ENCODE data around the gene EZR. TPM values are rescaled to one million over a fixed set of nuclear protein-coding genes. Genes with fewer than 3 reads are reported as not detected.
"Not testable (repeated sequence)": the region's sequence is repeated elsewhere in the genome, so short reads cannot be mapped to it uniquely, and the experiment has no call there.

Gene EZR
- total RNA-seq, 1 experiment from 2014 or later: 263 TPM

DNA sequence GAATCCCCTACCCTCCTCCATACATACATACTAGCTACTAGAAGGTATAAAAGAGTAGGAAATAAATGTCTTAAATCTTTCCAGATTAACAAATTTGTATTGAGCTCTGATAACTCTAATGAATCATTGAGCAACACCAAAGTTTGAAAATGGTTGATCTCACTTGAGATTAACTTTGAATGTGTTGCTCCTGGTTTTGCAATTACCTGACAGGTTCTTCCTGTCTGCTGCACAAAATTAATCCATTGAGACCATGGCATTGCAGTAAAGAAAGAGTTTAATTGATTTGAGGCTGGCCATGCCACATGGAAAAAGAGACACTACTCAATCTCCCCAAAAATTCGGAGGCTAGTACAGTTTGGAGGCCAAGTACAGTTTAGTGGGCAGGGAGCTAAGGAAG is 21.3 kb upstream of the EZR start:
- Histone ChIP-seq H3K4me3 (ENCODE audit: low read depth in 2 of 2, low read length in 2 of 2) (no peak overlapping the region), H3K4me1 (ENCODE audit: control insufficient read depth, insufficient read depth, low read length) (peaks cover 9% of the 10 kb centered on the region; the same call in 1 of the 2 replicates), H3K27me3 (ENCODE audit: control insufficient read depth, insufficient read depth, low read length) (no peaks in the 10 kb centered on the region), H3K36me3 (ENCODE audit: control insufficient read depth, insufficient read depth, low read length) (no peaks in the 10 kb centered on the region), H3K9me3 (ENCODE audit: control insufficient read depth, insufficient read depth, low read depth, low read length) (no peaks in the 10 kb centered on the region), H3K27ac (ENCODE audit: low read length) (no peak overlapping the region)
- BruUV-seq (replicated peaks): no TSS peak
- CTCF ChIA-PET: no interaction called here
- TF ChIP-seq TCF7L2 (IDR thresholded peaks at IDR 0.05; ENCODE audit: low read depth, low read length): no peak
- no peak for TF ChIP-seq SIN3A (IDR thresholded peaks at IDR 0.05; ENCODE audit: borderline replicate concordance, insufficient read depth, low read depth, low read length)
- TF ChIP-seq POLR2AphosphoS5 (IDR thresholded peaks at IDR 0.05; ENCODE audit: low read depth, low read length): no peak
- TF ChIP-seq, protein P1, sequence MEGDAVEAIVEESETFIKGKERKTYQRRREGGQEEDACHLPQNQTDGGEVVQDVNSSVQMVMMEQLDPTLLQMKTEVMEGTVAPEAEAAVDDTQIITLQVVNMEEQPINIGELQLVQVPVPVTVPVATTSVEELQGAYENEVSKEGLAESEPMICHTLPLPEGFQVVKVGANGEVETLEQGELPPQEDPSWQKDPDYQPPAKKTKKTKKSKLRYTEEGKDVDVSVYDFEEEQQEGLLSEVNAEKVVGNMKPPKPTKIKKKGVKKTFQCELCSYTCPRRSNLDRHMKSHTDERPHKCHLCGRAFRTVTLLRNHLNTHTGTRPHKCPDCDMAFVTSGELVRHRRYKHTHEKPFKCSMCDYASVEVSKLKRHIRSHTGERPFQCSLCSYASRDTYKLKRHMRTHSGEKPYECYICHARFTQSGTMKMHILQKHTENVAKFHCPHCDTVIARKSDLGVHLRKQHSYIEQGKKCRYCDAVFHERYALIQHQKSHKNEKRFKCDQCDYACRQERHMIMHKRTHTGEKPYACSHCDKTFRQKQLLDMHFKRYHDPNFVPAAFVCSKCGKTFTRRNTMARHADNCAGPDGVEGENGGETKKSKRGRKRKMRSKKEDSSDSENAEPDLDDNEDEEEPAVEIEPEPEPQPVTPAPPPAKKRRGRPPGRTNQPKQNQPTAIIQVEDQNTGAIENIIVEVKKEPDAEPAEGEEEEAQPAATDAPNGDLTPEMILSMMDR (IDR thresholded peaks at IDR 0.05): no peak
- TF ChIP-seq, protein P2, sequence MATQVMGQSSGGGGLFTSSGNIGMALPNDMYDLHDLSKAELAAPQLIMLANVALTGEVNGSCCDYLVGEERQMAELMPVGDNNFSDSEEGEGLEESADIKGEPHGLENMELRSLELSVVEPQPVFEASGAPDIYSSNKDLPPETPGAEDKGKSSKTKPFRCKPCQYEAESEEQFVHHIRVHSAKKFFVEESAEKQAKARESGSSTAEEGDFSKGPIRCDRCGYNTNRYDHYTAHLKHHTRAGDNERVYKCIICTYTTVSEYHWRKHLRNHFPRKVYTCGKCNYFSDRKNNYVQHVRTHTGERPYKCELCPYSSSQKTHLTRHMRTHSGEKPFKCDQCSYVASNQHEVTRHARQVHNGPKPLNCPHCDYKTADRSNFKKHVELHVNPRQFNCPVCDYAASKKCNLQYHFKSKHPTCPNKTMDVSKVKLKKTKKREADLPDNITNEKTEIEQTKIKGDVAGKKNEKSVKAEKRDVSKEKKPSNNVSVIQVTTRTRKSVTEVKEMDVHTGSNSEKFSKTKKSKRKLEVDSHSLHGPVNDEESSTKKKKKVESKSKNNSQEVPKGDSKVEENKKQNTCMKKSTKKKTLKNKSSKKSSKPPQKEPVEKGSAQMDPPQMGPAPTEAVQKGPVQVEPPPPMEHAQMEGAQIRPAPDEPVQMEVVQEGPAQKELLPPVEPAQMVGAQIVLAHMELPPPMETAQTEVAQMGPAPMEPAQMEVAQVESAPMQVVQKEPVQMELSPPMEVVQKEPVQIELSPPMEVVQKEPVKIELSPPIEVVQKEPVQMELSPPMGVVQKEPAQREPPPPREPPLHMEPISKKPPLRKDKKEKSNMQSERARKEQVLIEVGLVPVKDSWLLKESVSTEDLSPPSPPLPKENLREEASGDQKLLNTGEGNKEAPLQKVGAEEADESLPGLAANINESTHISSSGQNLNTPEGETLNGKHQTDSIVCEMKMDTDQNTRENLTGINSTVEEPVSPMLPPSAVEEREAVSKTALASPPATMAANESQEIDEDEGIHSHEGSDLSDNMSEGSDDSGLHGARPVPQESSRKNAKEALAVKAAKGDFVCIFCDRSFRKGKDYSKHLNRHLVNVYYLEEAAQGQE (IDR thresholded peaks at IDR 0.05; ENCODE audit: insufficient read depth in 1 of 2, low read depth in 2 of 2, low read length in 1 of 2): no peak
- ATAC-seq (no peak), DNase-seq (ENCODE audit: low read depth, low spot score) (no peak)
- intact Hi-C loops (cut with micrococcal nuclease; ENCODE audit: unreplicated experiment) (no loop called here), in situ Hi-C loops (cut with HindIII; ENCODE audit: low pct_unique_long_range_greater_than_20kb, low sequenced_read_pairs) (no loop called here)
- POLR2A ChIA-PET: no interaction called here

DNA sequence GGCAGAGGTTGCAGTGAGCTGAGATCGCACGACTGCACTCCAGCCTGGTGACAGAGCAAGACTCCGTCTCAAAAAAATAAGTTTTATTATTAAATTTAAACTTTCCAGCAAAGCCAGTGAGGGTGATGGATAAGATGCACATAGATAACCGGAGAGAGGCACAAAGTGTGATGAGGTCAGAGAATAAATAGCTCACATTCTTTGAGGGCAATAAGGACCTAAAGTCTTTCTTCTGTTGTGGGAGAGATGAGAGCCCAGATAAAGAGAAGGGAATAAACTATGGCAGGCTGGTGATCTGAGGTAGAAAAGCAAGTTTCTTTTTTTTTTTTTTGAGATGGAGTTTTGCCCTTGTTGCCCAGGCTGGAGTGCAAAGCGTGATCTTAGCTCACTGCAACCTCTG is 20.6 kb upstream of the EZR start:
- POLR2A ChIA-PET: interaction anchor here (0.7 kb wide), 1 partner anchor 15 kb away, joined by 3 read pairs; no protein-coding TSS in a partner anchor
- TF ChIP-seq TCF7L2 (IDR thresholded peaks at IDR 0.05; ENCODE audit: low read depth, low read length): no peak
- no peak for TF ChIP-seq POLR2AphosphoS5 (IDR thresholded peaks at IDR 0.05; ENCODE audit: low read depth, low read length)
- TF ChIP-seq SIN3A (IDR thresholded peaks at IDR 0.05; ENCODE audit: borderline replicate concordance, insufficient read depth, low read depth, low read length): no peak
- TF ChIP-seq, protein P1 (IDR thresholded peaks at IDR 0.05): no peak
- TF ChIP-seq, protein P2 (IDR thresholded peaks at IDR 0.05; ENCODE audit: insufficient read depth in 1 of 2, low read depth in 2 of 2, low read length in 1 of 2): no peak
- Histone ChIP-seq H3K36me3 (ENCODE audit: control insufficient read depth, insufficient read depth, low read length) (no peaks in the 10 kb centered on the region), H3K27me3 (ENCODE audit: control insufficient read depth, insufficient read depth, low read length) (no peaks in the 10 kb centered on the region), H3K9me3 (ENCODE audit: control insufficient read depth, insufficient read depth, low read depth, low read length) (no peaks in the 10 kb centered on the region), H3K4me1 (ENCODE audit: control insufficient read depth, insufficient read depth, low read length) (peaks cover 9% of the 10 kb centered on the region; the same call in 1 of the 2 replicates), H3K4me3 (ENCODE audit: low read depth in 2 of 2, low read length in 2 of 2) (no peak overlapping the region), H3K27ac (ENCODE audit: low read length) (no peak overlapping the region)
- ATAC-seq (no peak), DNase-seq (ENCODE audit: low read depth, low spot score) (no peak)
- in situ Hi-C loops (cut with HindIII; ENCODE audit: low pct_unique_long_range_greater_than_20kb, low sequenced_read_pairs) (no loop called here), intact Hi-C loops (cut with micrococcal nuclease; ENCODE audit: unreplicated experiment) (no loop called here)
- no TSS peak for BruUV-seq (replicated peaks)
- CTCF ChIA-PET: no interaction called here

DNA sequence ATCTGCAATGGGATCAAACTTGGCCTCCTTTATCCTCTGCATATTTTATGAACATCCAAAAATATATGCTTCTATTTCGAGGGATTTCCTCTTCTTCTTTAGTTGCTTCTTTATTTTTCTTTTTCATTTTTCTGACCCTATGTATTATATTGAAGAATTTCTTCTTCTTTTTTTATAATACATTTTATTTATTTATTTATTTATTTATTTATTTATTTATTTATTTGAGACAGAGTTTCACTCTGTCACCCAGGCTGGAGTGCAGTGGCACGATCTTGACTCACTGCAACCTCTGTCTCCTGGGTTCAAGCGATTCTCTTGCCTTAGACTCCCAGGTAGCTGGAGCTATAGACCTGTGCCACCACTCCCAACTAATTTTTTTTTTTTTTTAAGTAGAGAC is 19.6 kb upstream of the EZR start:
- ATAC-seq; in situ Hi-C loops (cut with HindIII; ENCODE audit: low pct_unique_long_range_greater_than_20kb, low sequenced_read_pairs); H3K4me1 ChIP-seq (ENCODE audit: control insufficient read depth, insufficient read depth, low read length); BruUV-seq (replicated peaks); CTCF ChIA-PET; DNase-seq (ENCODE audit: low read depth, low spot score); H3K36me3 ChIP-seq (ENCODE audit: control insufficient read depth, insufficient read depth, low read length); intact Hi-C loops (cut with micrococcal nuclease; ENCODE audit: unreplicated experiment); H3K27ac ChIP-seq (ENCODE audit: low read length); POLR2A ChIA-PET; H3K9me3 ChIP-seq (ENCODE audit: control insufficient read depth, insufficient read depth, low read depth, low read length); H3K27me3 ChIP-seq (ENCODE audit: control insufficient read depth, insufficient read depth, low read length); H3K4me3 ChIP-seq (ENCODE audit: low read depth in 2 of 2, low read length in 2 of 2): not testable (repeated sequence)
